Measurements from ENCODE around the gene GNAT1. TPM values are rescaled to one million over a fixed set of nuclear protein-coding genes. Genes with fewer than 3 reads are reported as not detected.

Gene GNAT1
- total RNA-seq, 1 experiment from 2014 or later = not detected

- intact Hi-C loops (cut with micrococcal nuclease) = no loop called here
- H3K9me3 Mint-ChIP-seq (ENCODE audit: unreplicated experiment) = no peaks in the 10 kb centered on the region
Observed at GRCh38 chr3:50221051-50221410, 29.6 kb downstream of the GNAT1 start.

GRCh38 chr3:50221411-50222168 is 30.2 kb downstream of the GNAT1 start:
- peaks cover 16% of the 10 kb centered on the region for H3K27me3 Mint-ChIP-seq (ENCODE audit: insufficient read depth, unreplicated experiment)
- intact Hi-C loops (cut with micrococcal nuclease) = no loop called here
- H3K27ac Mint-ChIP-seq (ENCODE audit: low read depth, unreplicated experiment) = no peak overlapping the region
- no peaks in the 10 kb centered on the region for H3K36me3 Mint-ChIP-seq (ENCODE audit: insufficient read depth, unreplicated experiment)
- no peaks in the 10 kb centered on the region for H3K9me3 Mint-ChIP-seq (ENCODE audit: unreplicated experiment)
- no peak overlapping the region for H3K4me3 Mint-ChIP-seq (ENCODE audit: unreplicated experiment)
- no peak for TF ChIP-seq CTCF (IDR thresholded peaks at IDR 0.05; ENCODE audit: unreplicated experiment)
- no peaks in the 10 kb centered on the region for H3K4me1 Mint-ChIP-seq (ENCODE audit: insufficient read depth, unreplicated experiment)
- POLR2A ChIA-PET = no interaction called here
- DNase-seq (ENCODE audit: unreplicated experiment) = no peak
- CTCF ChIA-PET = interaction anchor here (0.6 to 15.0 kb wide), 7 partner anchors 11 to 148 kb away, joined by 3 to 209 read pairs (median 4); partner anchors contain the start of gene GNAT1
- no TSS peak for BruUV-seq (replicated peaks)

More at GRCh38 chr3:50221051-50221410, 29.6 kb downstream of the GNAT1 start:
- no peak overlapping the region for H3K4me3 Mint-ChIP-seq (ENCODE audit: unreplicated experiment)
- no peaks in the 10 kb centered on the region for H3K4me1 Mint-ChIP-seq (ENCODE audit: insufficient read depth, unreplicated experiment)
- TF ChIP-seq CTCF (IDR thresholded peaks at IDR 0.05; ENCODE audit: unreplicated experiment) = no peak
- no peak for DNase-seq (ENCODE audit: unreplicated experiment)
- ChIA-PET POLR2A (no interaction called here), CTCF (interaction anchor here (0.6 to 15.0 kb wide), 10 partner anchors 10 to 148 kb away, joined by 3 to 209 read pairs (median 4); partner anchors contain the start of gene GNAT1)
- no TSS peak for BruUV-seq (replicated peaks)
- H3K27ac Mint-ChIP-seq (ENCODE audit: low read depth, unreplicated experiment) = no peak overlapping the region
- no peaks in the 10 kb centered on the region for H3K36me3 Mint-ChIP-seq (ENCODE audit: insufficient read depth, unreplicated experiment)
- peaks cover 16% of the 10 kb centered on the region for H3K27me3 Mint-ChIP-seq (ENCODE audit: insufficient read depth, unreplicated experiment)

- Mint-ChIP-seq H3K4me3 (ENCODE audit: unreplicated experiment) (no peak overlapping the region), H3K4me1 (ENCODE audit: insufficient read depth, unreplicated experiment) (peaks cover 5% of the 10 kb centered on the region), H3K9me3 (ENCODE audit: unreplicated experiment) (no peaks in the 10 kb centered on the region), H3K27ac (ENCODE audit: low read depth, unreplicated experiment) (no peak overlapping the region), H3K27me3 (ENCODE audit: insufficient read depth, unreplicated experiment) (peaks cover 16% of the 10 kb centered on the region), H3K36me3 (ENCODE audit: insufficient read depth, unreplicated experiment) (no peaks in the 10 kb centered on the region)
- no peak for TF ChIP-seq CTCF (IDR thresholded peaks at IDR 0.05; ENCODE audit: unreplicated experiment)
- ChIA-PET CTCF (interaction anchor here (1.0 to 15.0 kb wide), 4 partner anchors 11 to 100 kb away, joined by 4 to 209 read pairs (median 8); partner anchors contain the start of gene GNAT1), POLR2A (no interaction called here)
- no TSS peak for BruUV-seq (replicated peaks)
- intact Hi-C loops (cut with micrococcal nuclease) = no loop called here
- no peak for DNase-seq (ENCODE audit: unreplicated experiment)
Observed at GRCh38 chr3:50222169-50222528, 30.7 kb downstream of the GNAT1 start.

- H3K9me3 Mint-ChIP-seq (ENCODE audit: unreplicated experiment) = no peaks in the 10 kb centered on the region
- no peak for TF ChIP-seq CTCF (IDR thresholded peaks at IDR 0.05; ENCODE audit: unreplicated experiment)
- POLR2A ChIA-PET = interaction anchor here (0.6 to 3.5 kb wide), 3 partner anchors 21 to 103 kb away, joined by 3 to 37 read pairs (median 4); no protein-coding TSS in a partner anchor
- no TSS peak for BruUV-seq (replicated peaks)
- intact Hi-C loops (cut with micrococcal nuclease) = no loop called here
- DNase-seq (ENCODE audit: unreplicated experiment) = no peak
- no peak overlapping the region for H3K4me3 Mint-ChIP-seq (ENCODE audit: unreplicated experiment)
- H3K27me3 Mint-ChIP-seq (ENCODE audit: insufficient read depth, unreplicated experiment) = peaks cover 16% of the 10 kb centered on the region
- H3K36me3 Mint-ChIP-seq (ENCODE audit: insufficient read depth, unreplicated experiment) = no peaks in the 10 kb centered on the region
- CTCF ChIA-PET = interaction anchor here (0.6 to 15.0 kb wide), 13 partner anchors 10 to 342 kb away, joined by 3 to 209 read pairs (median 6); partner anchors contain the start of genes GNAI2, GNAT1, HYAL3 and NAA80
- no peak overlapping the region for H3K27ac Mint-ChIP-seq (ENCODE audit: low read depth, unreplicated experiment)
- peaks cover 6% of the 10 kb centered on the region for H3K4me1 Mint-ChIP-seq (ENCODE audit: insufficient read depth, unreplicated experiment)
Observed at GRCh38 chr3:50224639-50225038, 33.2 kb downstream of the GNAT1 start.
